Loucy (cell line): ENCODE results near the gene CLTCL1.

ENCODE experiments used
- CTCF ChIP-seq: fragments of 200-600 bp; sonication (generic); conservative IDR thresholded peaks from 2 replicates; pipeline ENCODE4 v1.5.1; 2014; ENCODE audit warnings: mild to moderate bottlenecking, antibody characterized with exemption, low read length
- EZH2phosphoT487 ChIP-seq: fragments of 200-600 bp; IDR thresholded peaks from 2 replicates; pipeline ENCODE4 v1.6.1; 2018; ENCODE audit warnings: antibody characterized with exemption, mild to moderate bottlenecking, moderate library complexity, borderline replicate concordance

- TF ChIP-seq CTCF (no peak), EZH2phosphoT487 (no peak)
Observed at GRCh38 chr22:19208287-19208847, 83.2 kb downstream of the CLTCL1 start.
